SK-N-SH treated with all-trans-retinoic acid at 6 μM for 48 hours (cell line): ENCODE measurements around the gene HP1BP3.

Experiments
- ATAC-seq: fragments of 200-7000 bp; cut with Tn5 transposase; 3 replicates; pipeline ENCODE4 v1.9.1; 2020; ENCODE audit warnings: mild to moderate bottlenecking, moderate library complexity
- ARNTL ChIP-seq: fragments of 450-650 bp; formaldehyde crosslinking; IDR thresholded peaks from 2 replicates; pipeline ENCODE4 v1.5.0; 2020; ENCODE audit warnings: low read depth, mild to moderate bottlenecking, moderate library complexity, borderline replicate concordance
- BACH2 ChIP-seq: fragments of 250-450 bp; sonication (Bioruptor Pico); IDR thresholded peaks from 2 replicates; pipeline ENCODE4 v1.9.0; 2021; ENCODE audit warnings: mild to moderate bottlenecking, borderline replicate concordance
- CREB5 ChIP-seq: fragments of 250-450 bp; sonication (Bioruptor Pico); IDR thresholded peaks from 2 replicates; pipeline ENCODE4 v1.5.1; 2020; ENCODE audit warnings: low read depth, mild to moderate bottlenecking, moderate library complexity
- CSDC2 ChIP-seq: fragments of 250-450 bp; sonication (Bioruptor Pico); IDR thresholded peaks from 2 replicates; pipeline ENCODE4 v1.5.0; 2020; ENCODE audit warnings: mild to moderate bottlenecking, moderate library complexity
- CSRNP3 ChIP-seq: fragments of 250-450 bp; sonication (Bioruptor Pico); IDR thresholded peaks from 2 replicates; pipeline ENCODE4 v1.5.1; 2021; ENCODE audit warnings: mild to moderate bottlenecking, moderate library complexity
- ESRRG ChIP-seq: fragments of 250-450 bp; sonication (Bioruptor Pico); IDR thresholded peaks from 2 replicates; pipeline ENCODE4 v1.6.1; 2021; ENCODE audit warnings: mild to moderate bottlenecking
- GLIS3 ChIP-seq: fragments of 250-450 bp; sonication (Bioruptor Pico); IDR thresholded peaks from 2 replicates; pipeline ENCODE4 v1.5.0; 2020; ENCODE audit warnings: mild to moderate bottlenecking, moderate library complexity
- ISL1 ChIP-seq: fragments of 250-450 bp; sonication (Bioruptor Pico); IDR thresholded peaks from 2 replicates; pipeline ENCODE4 v2.1.2; 2022; ENCODE audit warnings: mild to moderate bottlenecking, moderate library complexity
- OSR1 ChIP-seq: fragments of 250-450 bp; sonication (Bioruptor Pico); IDR thresholded peaks from 2 replicates; pipeline ENCODE4 v1.8.0; 2022; ENCODE audit warnings: moderate library complexity, mild to moderate bottlenecking, inconsistent platforms
- PATZ1 ChIP-seq: fragments of 250-450 bp; sonication (Bioruptor Pico); IDR thresholded peaks from 2 replicates; pipeline ENCODE4 v1.8.0; 2020; ENCODE audit warnings: mild to moderate bottlenecking, moderate library complexity, borderline replicate concordance
- POU6F1 ChIP-seq: fragments of 250-450 bp; sonication (Bioruptor Pico); IDR thresholded peaks from 2 replicates; pipeline ENCODE4 v1.8.0; 2021; ENCODE audit warnings: low read depth, mild to moderate bottlenecking, moderate library complexity, borderline replicate concordance
- PPARA ChIP-seq: fragments of 250-450 bp; sonication (Bioruptor Pico); IDR thresholded peaks from 2 replicates; pipeline ENCODE4 v1.5.0; 2020; ENCODE audit warnings: mild to moderate bottlenecking, borderline replicate concordance
- RARB ChIP-seq: fragments of 250-450 bp; sonication (Bioruptor Pico); IDR thresholded peaks from 2 replicates; pipeline ENCODE4 v1.8.0; 2021; ENCODE audit warnings: mild to moderate bottlenecking, moderate library complexity
- SNAI2 ChIP-seq: fragments of 250-450 bp; sonication (Bioruptor Pico); IDR thresholded peaks from 2 replicates; pipeline ENCODE4 v1.5.0; 2020; ENCODE audit warnings: mild to moderate bottlenecking, moderate library complexity
- TCF4 ChIP-seq: fragments of 250-450 bp; sonication (Bioruptor Pico); IDR thresholded peaks from 2 replicates; pipeline ENCODE4 v1.8.0; 2021; ENCODE audit warnings: mild to moderate bottlenecking, moderate library complexity, borderline replicate concordance
- TOX ChIP-seq: fragments of 250-450 bp; sonication (Bioruptor Pico); IDR thresholded peaks from 2 replicates; pipeline ENCODE4 v1.8.0; 2021; ENCODE audit warnings: mild to moderate bottlenecking, moderate library complexity, borderline replicate concordance
- ZFP3 ChIP-seq: fragments of 250-450 bp; sonication (Bioruptor Pico); IDR thresholded peaks from 2 replicates; pipeline ENCODE4 v1.5.0; 2020; ENCODE audit warnings: mild to moderate bottlenecking, moderate library complexity
- ZFP30 ChIP-seq: fragments of 450-650 bp; formaldehyde crosslinking; IDR thresholded peaks from 2 replicates; pipeline ENCODE4 v1.5.0; 2022; ENCODE audit warnings: mild to moderate bottlenecking, moderate library complexity
- ZNF565 ChIP-seq: fragments of 450-650 bp; formaldehyde crosslinking; conservative IDR thresholded peaks from 2 replicates; pipeline ENCODE4 v1.5.0; 2020; ENCODE audit warnings: low read depth, mild to moderate bottlenecking, moderate library complexity
- ZNF70 ChIP-seq: fragments of 450-650 bp; formaldehyde crosslinking; IDR thresholded peaks from 2 replicates; pipeline ENCODE4 v1.5.0; 2020; ENCODE audit warnings: mild to moderate bottlenecking, moderate library complexity
- ZNF8 ChIP-seq: fragments of 450-650 bp; formaldehyde crosslinking; IDR thresholded peaks from 2 replicates; pipeline ENCODE4 v1.5.0; 2020; ENCODE audit warnings: mild to moderate bottlenecking, moderate library complexity

HP1BP3 gene

GRCh38 chr1:20732071-20732587, 55.0 kb downstream of the HP1BP3 start:
- peak; percentile 83 for ATAC-seq
- no peak for TF ChIP-seq OSR1 (CRISPR knock-in tag)
- no peak for TF ChIP-seq SNAI2 (CRISPR knock-in tag)
- TF ChIP-seq ZFP3 (CRISPR knock-in tag) = no peak
- TF ChIP-seq CSRNP3 (CRISPR knock-in tag) = no peak
- no peak for TF ChIP-seq ARNTL
- TF ChIP-seq RARB = no peak
- TF ChIP-seq GLIS3 (CRISPR knock-in tag) = no peak
- no peak for TF ChIP-seq ISL1 (CRISPR knock-in tag)
- TF ChIP-seq POU6F1 (CRISPR knock-in tag) = no peak
- no peak for TF ChIP-seq CREB5
- TF ChIP-seq ESRRG (CRISPR knock-in tag) = no peak
- no peak for TF ChIP-seq TOX

- no peak for ATAC-seq
- TF ChIP-seq CSDC2 (CRISPR knock-in tag) (no peak), RARB (no peak), ZFP30 (CRISPR knock-in tag) (no peak), ARNTL (no peak), TCF4 (CRISPR knock-in tag) (no peak), POU6F1 (CRISPR knock-in tag) (no peak), SNAI2 (CRISPR knock-in tag) (no peak), ZNF8 (CRISPR knock-in tag) (no peak), ZNF70 (CRISPR knock-in tag) (no peak), CSRNP3 (CRISPR knock-in tag) (no peak), PPARA (CRISPR knock-in tag) (no peak), ISL1 (CRISPR knock-in tag) (no peak), ESRRG (CRISPR knock-in tag) (no peak), TOX (no peak), PATZ1 (CRISPR knock-in tag) (no peak), BACH2 (CRISPR knock-in tag) (no peak), OSR1 (CRISPR knock-in tag) (no peak), CREB5 (no peak), ZNF565 (CRISPR knock-in tag) (no peak)
These were observed 55.8 kb downstream of the HP1BP3 start for GRCh38 chr1:20731057-20731991.
